Measurements from ENCODE around the gene CCSER1.
"Not testable (repeated sequence)": the region's sequence is repeated elsewhere in the genome, so short reads cannot be mapped to it uniquely, and the experiment has no call there.

Gene CCSER1

DNA sequence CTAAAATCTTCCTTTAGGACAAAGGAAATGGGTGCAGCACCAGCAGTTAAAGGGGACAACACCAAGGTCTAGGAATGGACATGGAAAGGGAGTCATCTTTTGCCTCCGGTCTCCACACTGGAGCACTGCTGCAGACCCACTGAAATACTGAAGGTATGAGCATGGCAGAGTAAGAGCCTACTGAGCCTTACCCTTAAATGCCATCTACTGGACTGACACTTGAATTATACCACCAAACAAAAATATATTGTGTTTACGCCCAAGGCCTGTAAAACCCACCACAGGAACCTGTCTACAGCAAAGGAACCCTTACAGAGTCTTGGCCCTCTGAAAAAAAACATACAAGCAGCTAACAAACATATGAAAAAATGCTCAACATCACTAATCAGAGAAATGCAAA is 443.4 kb downstream of the CCSER1 start:
- DNase-seq (ENCODE audit: low spot score) = no peak

DNA sequence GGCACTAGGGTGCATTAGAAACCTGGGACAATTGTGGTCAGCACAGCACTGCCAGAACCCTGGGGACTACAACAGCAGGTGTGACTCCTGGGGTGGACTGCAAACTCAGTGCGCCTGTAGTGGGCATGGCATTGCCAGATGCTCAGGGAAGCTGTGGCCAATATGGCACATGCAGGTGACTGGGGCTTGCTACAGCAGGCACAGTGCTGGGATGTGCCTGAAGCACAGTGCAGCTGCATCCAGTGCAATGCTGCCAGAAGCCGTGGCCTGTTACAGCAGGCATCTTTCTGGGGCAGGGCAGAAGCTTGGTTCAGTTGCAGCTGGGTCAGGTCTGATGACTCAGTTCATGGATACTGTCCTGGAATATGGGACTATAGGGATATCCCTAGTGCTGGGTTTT is 445.8 kb downstream of the CCSER1 start:
- no peak for DNase-seq (ENCODE audit: low spot score)

DNA sequence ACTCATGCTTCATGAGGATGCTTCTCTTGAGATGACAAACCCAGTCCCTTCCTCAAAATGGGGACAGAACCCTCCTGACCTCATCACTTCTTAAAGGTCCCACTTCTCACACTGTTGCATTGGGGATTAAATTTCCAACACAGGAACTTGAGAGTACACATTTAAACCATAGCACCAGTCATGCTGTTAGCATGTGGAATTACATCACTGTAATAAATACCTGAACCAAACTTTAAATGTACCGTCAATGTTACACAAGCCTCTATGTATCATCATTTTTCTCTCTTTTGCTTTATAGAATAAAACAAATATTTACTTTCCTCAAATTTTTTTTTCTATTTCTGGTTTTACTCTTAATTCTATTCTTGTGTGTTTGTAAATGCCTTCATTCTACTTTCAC is 448.2 kb downstream of the CCSER1 start:
- DNase-seq (ENCODE audit: low spot score) = no peak

DNA sequence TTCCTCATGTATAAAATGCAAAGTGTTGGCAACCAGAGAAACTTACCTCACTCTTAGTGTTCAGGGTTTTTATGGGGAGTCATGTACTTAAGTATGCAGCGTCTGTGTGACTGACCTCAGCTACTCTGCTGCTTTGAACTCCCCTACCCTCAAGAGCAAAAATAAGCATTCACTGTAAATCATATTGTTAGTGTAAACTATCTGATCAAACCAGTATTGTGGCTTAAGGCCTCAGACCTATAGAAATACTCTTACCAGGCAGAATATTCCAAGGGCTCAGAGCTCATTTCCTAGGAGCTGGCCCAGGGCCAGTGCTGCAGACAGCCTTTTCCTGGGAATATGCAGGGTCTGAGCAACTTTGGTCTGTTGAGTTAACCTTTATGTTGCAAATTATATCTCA is 453.1 kb downstream of the CCSER1 start:
- no peak for DNase-seq (ENCODE audit: low spot score)

DNA sequence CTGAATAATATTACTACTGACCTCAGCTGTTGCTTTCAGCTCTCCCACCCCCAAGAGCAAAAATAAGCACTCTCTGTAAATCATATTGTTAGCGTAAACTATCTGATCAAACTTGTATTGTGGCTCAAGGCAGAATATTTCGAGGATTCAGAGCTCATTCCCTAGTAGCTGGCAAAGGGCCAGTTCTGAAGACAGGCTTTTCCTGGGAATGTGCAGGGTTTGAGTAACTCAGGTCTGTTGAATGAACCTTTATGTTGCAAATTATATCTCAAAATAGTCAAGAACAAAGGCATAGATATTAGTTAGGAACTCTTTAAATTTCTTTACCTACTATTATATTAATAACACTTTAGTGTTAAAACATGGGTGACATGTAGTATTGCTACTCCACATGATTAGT is 454.9 kb downstream of the CCSER1 start:
- no peak for DNase-seq (ENCODE audit: low spot score)

DNA sequence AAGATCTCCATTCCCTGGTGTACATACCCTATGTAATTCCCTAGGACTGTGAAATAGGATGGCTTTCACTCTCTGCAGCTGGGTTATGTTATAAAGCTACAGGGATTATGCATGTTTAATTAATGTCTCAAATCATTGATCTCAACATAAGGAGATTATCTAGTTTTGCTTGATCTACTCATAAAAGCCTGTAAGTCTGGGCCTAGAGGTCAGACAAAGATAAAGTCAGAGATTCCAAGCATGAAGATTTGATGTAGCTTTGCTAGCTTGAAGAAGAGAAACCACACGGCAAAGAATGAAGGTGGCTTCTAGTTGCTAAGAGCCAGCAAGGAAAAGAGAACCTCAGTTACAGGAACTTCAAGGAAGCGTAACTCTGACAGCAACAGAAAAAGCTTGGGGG is 456.9 kb downstream of the CCSER1 start:
- DNase-seq (ENCODE audit: low spot score) = no peak

DNA sequence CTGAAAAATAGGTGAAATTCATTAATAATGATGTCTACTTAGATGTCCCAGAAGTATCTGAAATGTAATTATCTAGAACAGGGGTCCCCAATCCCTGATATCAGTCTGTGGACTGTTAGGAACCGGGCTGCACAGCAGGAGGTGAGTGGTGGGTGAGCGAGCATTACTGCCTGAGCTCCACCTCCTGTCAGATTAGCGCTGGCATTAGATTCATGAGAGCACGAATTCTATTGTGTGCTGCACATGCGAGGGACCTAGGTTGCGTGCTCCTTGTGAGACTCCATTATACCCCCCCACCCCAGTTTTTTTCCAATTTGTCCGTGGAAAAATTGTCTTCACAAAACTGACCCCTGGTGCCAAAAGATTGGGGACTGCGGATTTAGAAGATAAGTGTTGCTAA is 458.8 kb downstream of the CCSER1 start:
- no peak for DNase-seq (ENCODE audit: low spot score)

DNA sequence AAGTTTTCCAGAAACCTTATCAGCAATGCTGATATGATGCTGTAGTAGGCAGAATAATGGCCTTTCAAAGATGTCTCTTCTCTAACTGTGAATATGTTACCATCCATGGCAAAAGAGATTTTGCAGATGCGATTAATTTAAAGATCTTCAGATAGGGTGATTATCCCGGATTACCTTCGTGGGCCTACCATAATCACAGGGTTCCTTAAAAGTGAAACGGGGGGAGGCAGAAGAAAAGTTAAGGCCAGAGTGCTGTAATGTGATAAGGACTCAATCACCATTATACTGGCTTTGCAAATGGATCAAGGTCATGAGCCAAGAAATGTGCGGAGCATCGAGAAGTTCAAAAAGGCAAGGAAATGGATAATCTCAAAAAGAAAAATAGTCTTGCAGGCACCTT is 459.6 kb downstream of the CCSER1 start:
- no peak for DNase-seq (ENCODE audit: low spot score)

DNA sequence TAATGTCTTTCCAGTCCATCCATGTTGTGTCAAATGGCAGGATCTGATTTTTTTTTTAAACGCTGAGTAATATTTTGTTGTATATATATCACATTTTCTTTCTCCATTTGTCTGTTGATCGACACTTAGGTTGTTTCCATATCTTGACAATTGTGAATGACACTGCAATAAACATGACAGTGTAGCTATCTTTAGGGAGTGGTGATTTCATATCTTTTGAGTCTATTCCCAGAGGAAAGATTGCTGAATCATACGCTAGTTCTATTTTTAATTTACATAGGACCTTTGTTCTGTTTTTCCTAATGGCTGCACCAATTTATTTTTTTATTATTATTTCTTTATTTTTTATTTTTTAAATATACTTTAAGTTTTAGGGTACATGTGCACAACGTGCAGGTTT is 470.7 kb downstream of the CCSER1 start:
- DNase-seq (ENCODE audit: low spot score) = no peak

DNA sequence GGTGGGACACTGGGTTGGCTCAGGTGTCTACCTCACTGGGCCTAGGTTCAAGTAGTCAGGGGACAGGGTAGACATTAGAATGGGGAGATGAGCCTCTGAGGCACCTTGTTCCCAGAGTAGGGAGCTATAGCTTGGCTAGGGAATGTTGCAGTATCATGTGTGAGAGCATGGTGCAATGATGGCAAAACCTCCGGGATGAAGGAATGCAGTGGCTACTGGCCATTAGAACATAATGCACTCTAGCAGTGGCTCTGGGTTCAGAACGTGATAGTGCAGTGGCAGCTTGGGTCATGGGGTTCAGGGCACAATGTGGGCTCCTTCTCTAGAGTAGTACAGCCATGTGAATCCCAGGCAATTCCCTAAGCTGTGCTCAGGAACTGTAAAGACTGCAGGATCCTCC is 471.5 kb downstream of the CCSER1 start:
- DNase-seq (ENCODE audit: low spot score) = no peak

DNA sequence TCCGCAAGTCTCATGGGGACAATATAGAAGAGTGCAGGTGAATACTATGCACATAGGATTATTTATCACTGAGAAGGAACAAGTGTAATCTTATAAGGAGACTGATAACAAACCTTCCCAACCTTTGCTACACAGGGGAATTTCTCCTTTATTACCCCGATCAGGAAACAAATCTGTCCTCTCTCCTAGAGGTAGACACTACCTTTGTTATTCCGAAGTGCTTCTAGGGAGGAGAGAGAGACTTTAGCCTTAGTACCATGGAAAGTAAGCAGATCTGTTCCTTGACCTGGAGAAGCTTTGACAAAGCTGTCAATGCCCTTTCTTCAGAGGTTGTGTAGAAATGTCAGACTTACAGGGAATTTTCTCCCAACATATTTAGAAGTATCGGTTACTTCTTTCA is 475.5 kb downstream of the CCSER1 start:
- no peak for DNase-seq (ENCODE audit: low spot score)

DNA sequence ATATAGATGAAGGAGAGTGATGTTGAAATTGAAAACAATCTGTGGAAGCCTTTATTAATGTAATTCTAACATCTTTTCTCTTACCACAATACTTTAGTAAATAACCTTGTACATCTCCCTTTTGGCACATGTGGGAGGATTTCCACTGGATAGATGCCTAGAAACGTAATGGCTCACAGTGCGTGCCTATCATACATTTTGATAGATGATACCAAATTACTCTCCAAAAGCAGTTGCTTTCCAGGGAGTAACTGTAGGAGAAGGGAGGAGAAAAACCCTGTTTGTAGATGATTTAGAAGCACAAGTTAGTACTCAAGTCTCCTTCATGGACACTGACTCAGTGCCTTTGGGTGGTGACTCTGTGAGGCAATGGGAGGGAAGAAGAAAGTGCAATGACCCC is 476.3 kb downstream of the CCSER1 start:
- no peak for DNase-seq (ENCODE audit: low spot score)

DNA sequence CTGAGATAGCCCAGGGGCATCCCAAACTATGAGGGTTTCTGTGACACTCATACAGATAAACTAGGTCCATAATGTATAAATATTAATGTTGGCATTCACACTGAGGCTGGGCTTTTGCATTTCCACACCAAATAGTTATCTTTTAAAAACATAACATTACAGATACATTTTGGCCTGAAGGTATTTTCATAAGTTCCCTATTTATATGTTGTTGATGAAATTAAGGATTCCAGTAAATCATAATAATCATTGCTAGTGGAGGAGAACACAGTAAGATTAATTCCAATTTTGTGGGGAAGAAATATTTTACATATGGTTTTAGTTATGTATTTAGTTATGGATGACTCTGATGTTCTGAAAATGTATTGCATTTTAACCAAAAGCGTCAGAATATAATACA is 479.6 kb downstream of the CCSER1 start:
- DNase-seq (ENCODE audit: low spot score) = no peak

DNA sequence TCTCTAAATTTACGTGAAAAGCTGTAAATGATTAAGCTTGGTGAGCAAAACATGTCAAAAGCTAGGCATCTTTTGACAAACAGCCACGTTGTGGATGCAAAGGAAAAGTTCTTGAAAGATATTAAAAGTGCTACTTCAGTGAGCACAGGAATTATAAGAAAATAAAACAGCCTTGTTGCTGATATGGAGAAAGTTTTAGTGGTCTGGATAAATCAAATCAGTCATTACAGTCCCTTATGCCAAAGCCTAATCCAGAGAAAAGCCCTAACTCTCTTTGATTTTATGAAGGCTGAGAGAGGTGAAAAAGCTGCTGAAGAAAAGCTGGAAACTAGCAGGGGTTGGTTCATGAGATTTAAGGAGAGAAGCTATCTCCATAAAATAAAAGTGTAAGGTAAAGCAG is 487.2 kb downstream of the CCSER1 start:
- DNase-seq (ENCODE audit: low spot score) = no peak

DNA sequence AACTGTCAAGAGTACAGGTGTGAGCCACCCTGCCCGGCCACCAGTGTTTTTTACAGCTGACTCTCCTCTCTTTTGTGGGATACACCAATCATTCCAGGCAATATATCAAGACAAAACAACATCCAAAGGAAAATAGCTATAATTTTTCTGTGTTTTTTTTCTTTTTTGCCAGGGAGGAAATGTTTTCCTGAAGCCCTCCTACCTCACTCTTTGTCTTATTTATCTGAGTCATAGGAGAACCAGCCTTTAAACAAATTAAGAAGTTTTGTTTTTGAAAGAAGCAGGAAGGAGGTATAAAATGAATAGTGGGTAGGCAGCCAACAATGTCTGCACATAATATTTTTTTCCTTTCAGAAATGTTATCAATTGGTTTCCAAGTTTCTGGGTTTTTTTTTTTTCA is 493.9 kb downstream of the CCSER1 start:
- no peak for DNase-seq (ENCODE audit: low spot score)

DNA sequence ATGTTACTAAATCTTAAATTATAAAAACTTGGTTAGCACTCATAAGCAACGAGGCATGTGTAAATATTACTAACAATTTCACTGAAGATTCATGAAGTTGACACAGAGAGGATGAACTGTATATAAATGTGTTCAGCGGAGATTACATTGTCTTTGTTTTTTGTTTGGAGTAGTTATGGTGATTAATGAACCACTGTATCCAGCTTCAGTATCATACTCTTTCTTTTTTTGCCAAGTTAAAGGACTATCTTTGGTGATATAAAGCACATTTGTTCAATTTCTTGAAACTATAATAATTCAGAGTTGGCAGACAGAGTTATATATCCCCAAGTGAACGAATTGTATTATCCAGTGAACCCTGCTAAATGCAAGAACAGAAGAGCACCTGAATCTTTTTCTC is 497.6 kb downstream of the CCSER1 start:
- no peak for DNase-seq (ENCODE audit: low spot score)

DNA sequence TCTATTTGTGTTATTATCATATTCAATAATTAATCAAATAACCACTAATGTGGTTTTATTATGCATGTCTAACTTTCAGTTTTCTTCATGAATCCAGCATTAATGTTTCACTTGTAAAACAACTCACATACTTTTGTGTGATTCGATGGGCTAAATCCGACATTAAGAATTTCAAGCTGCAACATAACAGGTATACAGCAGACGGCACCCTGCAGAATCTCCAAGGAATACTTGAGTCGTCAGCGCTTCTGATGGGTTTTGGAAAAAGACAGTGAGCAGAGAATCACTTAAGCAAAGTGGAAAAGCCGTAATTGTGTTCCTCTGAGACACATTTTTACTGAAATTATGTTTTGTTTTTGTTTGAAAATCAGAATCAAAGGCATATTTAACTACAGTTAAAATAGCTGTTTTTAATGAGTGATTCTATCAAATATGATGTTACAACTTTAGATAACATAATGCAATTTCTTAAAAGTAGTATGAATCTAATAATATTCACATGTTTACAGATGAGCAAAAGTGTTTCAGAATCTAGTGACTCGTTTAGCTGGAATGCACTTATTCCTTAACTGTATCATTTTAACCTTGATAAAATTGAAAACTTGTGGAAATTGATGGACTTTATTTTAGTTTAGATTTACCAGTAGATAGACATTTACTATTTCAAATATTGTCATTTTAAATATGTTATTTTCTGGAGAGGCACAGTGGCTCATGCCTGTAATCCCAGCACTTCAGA is 514.8 kb downstream of the CCSER1 start:
- no peak for DNase-seq (ENCODE audit: low spot score)

DNA sequence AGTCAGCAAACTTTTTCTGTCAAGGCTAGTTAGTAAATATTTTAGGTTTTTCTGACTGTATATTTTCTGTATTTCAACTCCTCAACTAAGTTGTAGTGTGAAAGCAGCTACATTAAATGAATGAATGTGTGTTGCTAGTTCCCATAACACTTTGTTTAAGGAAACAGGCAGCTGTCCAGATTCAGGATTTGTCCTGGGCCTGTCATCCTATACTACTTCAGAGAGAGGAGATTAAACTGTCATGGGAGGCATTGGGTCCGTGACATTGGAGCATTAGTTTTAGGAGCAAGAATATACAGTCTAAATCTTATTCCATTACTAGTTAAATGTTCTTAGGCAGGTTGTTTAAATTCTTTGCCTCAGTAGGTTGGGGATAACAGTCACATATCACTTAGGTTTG is 516.0 kb downstream of the CCSER1 start:
- DNase-seq (ENCODE audit: low spot score) = no peak

DNA sequence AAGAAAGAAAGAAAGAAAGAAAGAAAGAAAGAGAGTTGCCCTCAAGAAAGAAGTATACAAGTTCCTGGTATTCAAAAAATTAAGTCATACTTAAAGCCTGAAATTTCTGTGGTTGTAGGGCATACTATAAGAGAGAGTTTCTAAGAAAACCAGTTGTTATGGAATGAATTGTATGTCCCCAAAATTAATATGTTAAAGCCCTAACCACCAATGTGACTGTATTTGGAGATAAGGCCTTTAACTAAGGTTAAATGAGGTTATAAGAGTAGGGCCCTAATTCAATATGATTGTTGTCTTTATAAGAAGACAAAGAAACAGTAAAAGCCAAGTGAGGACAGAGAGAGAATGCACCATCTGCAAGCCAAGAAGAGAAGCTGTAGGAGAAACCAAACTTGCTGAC is 521.1 kb downstream of the CCSER1 start:
- DNase-seq (ENCODE audit: low spot score) = no peak

DNA sequence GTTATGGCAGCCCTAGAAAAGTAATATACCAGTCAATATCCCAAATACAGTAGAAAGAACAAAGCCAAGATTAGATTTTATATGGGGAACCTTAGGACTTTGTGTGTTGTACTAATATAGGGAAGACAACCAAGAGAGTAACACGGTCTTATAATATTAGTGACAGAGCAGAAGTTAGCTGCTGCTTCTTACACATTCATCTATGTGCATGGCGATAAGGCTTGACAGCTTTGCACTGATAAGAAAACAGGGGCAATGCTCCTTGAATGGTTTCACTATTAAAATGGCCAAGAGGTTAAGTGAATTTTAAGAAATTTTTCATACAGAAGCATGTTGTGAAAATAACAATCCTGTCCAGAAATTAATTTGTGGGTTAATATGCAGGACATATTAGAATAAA is 521.6 kb downstream of the CCSER1 start:
- no peak for DNase-seq (ENCODE audit: low spot score)

DNA sequence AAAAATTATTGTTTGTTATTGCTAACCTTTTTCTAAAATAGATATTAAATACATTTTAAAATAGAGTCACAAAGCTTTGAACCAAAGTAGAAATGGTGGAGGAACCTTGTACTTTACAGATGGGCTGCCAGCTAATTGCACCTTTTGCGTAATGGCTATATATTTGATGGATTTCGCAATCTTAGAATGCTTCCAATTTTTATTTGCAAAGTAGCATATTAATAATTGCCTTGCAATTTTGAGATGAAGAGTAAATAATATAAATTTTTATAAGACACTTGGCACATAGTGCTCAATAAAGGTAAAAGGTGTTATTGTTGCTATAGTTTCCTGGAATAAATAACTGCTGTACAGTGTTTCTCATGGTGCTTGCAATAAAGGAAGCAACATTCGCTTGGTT is 533.5 kb downstream of the CCSER1 start:
- DNase-seq (ENCODE audit: low spot score) = no peak

DNA sequence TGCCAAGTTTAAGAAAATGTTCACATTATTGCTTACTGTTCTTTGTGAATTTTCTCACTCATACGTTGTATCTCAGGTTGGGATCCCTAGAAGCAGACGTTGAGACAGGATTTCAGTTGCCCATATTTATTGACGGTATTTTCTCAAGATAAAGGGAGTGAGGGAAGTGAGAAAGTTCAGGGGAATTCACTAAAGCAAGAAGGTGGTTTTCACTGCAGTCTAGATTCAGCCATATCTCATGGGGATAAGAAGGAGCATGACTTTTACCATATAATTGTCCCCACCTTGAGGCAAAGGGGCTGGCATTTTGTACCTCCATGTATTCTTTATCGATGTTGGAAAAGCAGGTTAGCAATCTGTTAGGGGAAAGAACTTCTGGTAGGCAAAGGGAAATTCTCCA is 543.0 kb downstream of the CCSER1 start:
- no peak for DNase-seq (ENCODE audit: low spot score)

DNA sequence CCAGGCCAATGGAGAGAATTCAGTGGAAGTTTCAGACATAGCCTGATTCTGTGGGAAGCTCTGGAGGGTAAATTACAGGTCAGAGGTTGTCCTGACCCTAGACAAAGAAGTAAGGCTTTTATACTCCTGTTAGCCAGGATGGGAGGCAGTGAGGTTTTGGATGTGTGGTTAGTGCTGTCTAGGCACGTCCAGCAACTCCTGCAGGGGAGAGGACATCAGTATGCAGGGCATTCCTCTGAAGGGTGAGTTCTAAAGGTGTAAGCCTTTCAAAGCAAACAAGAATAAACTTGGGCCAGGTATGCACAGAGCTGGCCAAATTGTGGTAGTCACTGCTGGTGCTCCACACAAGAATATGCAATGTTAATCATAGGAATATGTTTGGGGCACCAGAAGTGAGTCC is 562.5 kb downstream of the CCSER1 start:
- no peak for DNase-seq (ENCODE audit: low spot score)

DNA sequence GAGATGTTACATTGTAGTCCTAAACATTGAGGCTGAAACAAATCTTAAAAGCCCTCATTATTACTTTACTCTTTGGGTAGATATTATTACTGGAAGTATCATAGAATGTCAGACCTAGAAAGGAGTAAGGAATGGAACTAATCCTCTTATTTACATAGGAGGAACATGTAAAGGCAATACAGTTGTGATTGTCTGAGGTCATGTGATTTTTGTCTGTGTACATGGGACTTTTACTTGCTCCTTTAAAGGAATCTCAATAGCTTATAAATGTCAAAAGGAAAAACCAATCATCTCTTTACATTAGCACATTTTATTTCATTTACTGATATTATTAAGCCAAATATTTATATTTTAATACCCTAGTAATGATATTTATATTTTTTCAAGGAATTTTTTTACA is 568.2 kb downstream of the CCSER1 start:
- DNase-seq (ENCODE audit: low spot score) = no peak

DNA sequence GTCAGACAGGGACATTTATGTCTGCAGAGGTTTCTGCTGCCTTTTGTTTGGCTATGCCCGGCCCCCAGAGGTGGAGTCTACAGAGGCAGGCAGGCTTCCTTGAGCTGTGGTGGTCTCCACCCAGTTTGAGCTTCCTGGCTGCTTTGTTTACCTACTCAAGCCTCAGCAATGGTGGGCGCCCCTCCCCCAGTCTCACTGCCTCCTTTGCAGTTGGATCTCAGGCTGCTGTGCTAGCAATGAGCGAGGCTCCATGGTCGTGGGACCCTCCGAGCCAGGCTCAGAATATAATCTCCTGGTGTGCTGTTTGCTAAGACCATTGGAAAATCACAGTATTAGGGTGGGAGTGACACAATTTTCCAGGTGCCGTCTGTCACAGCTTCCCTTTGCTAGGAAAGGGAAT is 578.3 kb downstream of the CCSER1 start:
- not testable (repeated sequence) for DNase-seq (ENCODE audit: low spot score)
